IMR-90 (cell line): ENCODE measurements around the gene TRIM40. TPM values are rescaled to one million over a fixed set of nuclear protein-coding genes. Genes with fewer than 3 reads are reported as not detected.

Experiments used
- ATAC-seq: fragments of 200-7000 bp; cut with Tn5 transposase; 2 replicates; pipeline ENCODE4 v1.9.1; 2020; ENCODE audit warnings: low read depth, mild to moderate bottlenecking, moderate library complexity
- BruUV-seq: library from RNA; stranded (reverse); fragments of 400-500 nt; replicated peaks from 2 replicates; lab custom pipeline; 2021; lab: Mats Ljungman, UMichigan
- CTCF ChIA-PET: fragments of 300-600 bp; formaldehyde crosslinking; extraction: SDS; loops from one replicate; lab custom pipeline; 2021; ENCODE audit warnings: antibody characterized with exemption; lab: Yijun Ruan, JAX
- POLR2A ChIA-PET: fragments of 300-600 bp; sonication (Branson Sonifier 250); formaldehyde crosslinking; loops from one replicate; lab custom pipeline; 2022; ENCODE audit warnings: antibody characterized with exemption; ENCODE audit not compliant: unreplicated experiment; lab: Charles Lee
- DNase-seq: peaks from one replicate; pipeline ENCODE4 v3.0.0; 2013
- H2AFZ ChIP-seq: replicated peaks from 2 replicates; pipeline ENCODE3; 2013; ENCODE audit warnings: low read length, mild to moderate bottlenecking; ENCODE audit not compliant: poor library complexity
- H2AK5ac ChIP-seq: 2 replicates; pipeline ENCODE4 v1.6.1; 2013; ENCODE audit warnings: low read depth, low read length, inconsistent platforms
- H2AK9ac ChIP-seq: replicated peaks from 2 replicates; pipeline ENCODE3; 2013; ENCODE audit warnings: mild to moderate bottlenecking, low read depth, low read length, moderate library complexity; ENCODE audit not compliant: poor library complexity
- H2BK120ac ChIP-seq: 2 replicates; pipeline ENCODE4 v1.6.1; 2013; ENCODE audit warnings: low read depth, low read length, inconsistent platforms
- H2BK15ac ChIP-seq: 3 replicates; pipeline ENCODE4 v1.6.1; 2013; ENCODE audit warnings: low read depth, low read length, inconsistent platforms
- H2BK20ac ChIP-seq: 2 replicates; pipeline ENCODE4 v1.6.1; 2013; ENCODE audit warnings: low read depth, mild to moderate bottlenecking, inconsistent platforms, low read length, moderate library complexity
- H2BK5ac ChIP-seq: 2 replicates; pipeline ENCODE4 v1.6.1; 2013; ENCODE audit warnings: mild to moderate bottlenecking, low read depth, low read length, inconsistent platforms; ENCODE audit not compliant: poor library complexity, severe bottlenecking
- H3K14ac ChIP-seq: replicated peaks from 2 replicates; pipeline ENCODE4 v1.6.1; 2013; ENCODE audit warnings: low read depth, low read length, inconsistent platforms
- H3K18ac ChIP-seq: 2 replicates; pipeline ENCODE4 v1.6.1; 2013; ENCODE audit warnings: low read depth, low read length, control low read depth
- H3K23ac ChIP-seq: 2 replicates; pipeline ENCODE4 v1.6.1; 2013; ENCODE audit warnings: low read depth, low read length, inconsistent platforms
- H3K27ac ChIP-seq: 2 replicates; pipeline ENCODE4 v1.5.1; 2013; ENCODE audit warnings: mild to moderate bottlenecking, control low read depth, low read length; ENCODE audit not compliant: insufficient read depth
- H3K27me3 ChIP-seq: 2 replicates; pipeline ENCODE4 v1.6.1; 2013; ENCODE audit warnings: low read length; ENCODE audit not compliant: control insufficient read depth, insufficient read depth
- H3K36me3 ChIP-seq: 2 replicates; pipeline ENCODE4 v1.6.1; 2013; ENCODE audit warnings: low read length, mixed read lengths; ENCODE audit not compliant: control insufficient read depth, insufficient read depth
- H3K4ac ChIP-seq: 2 replicates; pipeline ENCODE4 v1.6.1; 2013; ENCODE audit warnings: low read depth, low read length, inconsistent platforms
- H3K4me1 ChIP-seq: 2 replicates; pipeline ENCODE4 v1.6.1; 2013; ENCODE audit warnings: low read length, mixed read lengths; ENCODE audit not compliant: control insufficient read depth, insufficient read depth
- H3K4me2 ChIP-seq: 2 replicates; pipeline ENCODE4 v1.6.1; 2013; ENCODE audit warnings: low read depth, mild to moderate bottlenecking, control low read depth, low read length, moderate library complexity
- H3K4me3 ChIP-seq: 2 replicates; pipeline ENCODE4 v1.5.1; 2013; ENCODE audit warnings: low read depth, mild to moderate bottlenecking, control low read depth, low read length, moderate library complexity; ENCODE audit not compliant: insufficient read depth
- H3K56ac ChIP-seq: 2 replicates; pipeline ENCODE4 v1.6.1; 2013; ENCODE audit warnings: low read length, inconsistent platforms; ENCODE audit not compliant: insufficient read depth; ENCODE audit errors: extremely low read depth
- H3K79me1 ChIP-seq, 2 experiments: 2 replicates each; pipeline ENCODE4 v1.6.1; 2013; ENCODE audit warnings: low read length in 2 of 2, inconsistent platforms in 1 of 2, low read depth in 1 of 2
- H3K9ac ChIP-seq: 2 replicates; pipeline ENCODE4 v1.6.1; 2013; ENCODE audit warnings: low read depth, low read length, control low read depth
- H3K9me1 ChIP-seq: 2 replicates; pipeline ENCODE4 v1.6.1; 2013; ENCODE audit warnings: low read length, inconsistent platforms; ENCODE audit not compliant: insufficient read depth
- H3K9me3 ChIP-seq: 2 replicates; pipeline ENCODE4 v1.6.1; 2013; ENCODE audit warnings: low read length; ENCODE audit not compliant: control insufficient read depth, insufficient read depth
- H4K20me1 ChIP-seq: 2 replicates; pipeline ENCODE4 v1.6.1; 2013; ENCODE audit warnings: low read length, inconsistent platforms; ENCODE audit not compliant: insufficient read depth
- H4K5ac ChIP-seq: 2 replicates; pipeline ENCODE4 v1.6.1; 2013; ENCODE audit warnings: mild to moderate bottlenecking, low read depth, low read length, control low read depth
- H4K8ac ChIP-seq, 2 experiments: 2 replicates each; pipeline ENCODE4 v1.6.1; 2013; ENCODE audit warnings: low read depth in 2 of 2, low read length in 2 of 2, control low read depth in 1 of 2, inconsistent platforms in 1 of 2
- H4K91ac ChIP-seq: 2 replicates; pipeline ENCODE4 v1.6.1; 2013; ENCODE audit warnings: low read depth, low read length, inconsistent platforms; ENCODE audit not compliant: insufficient read depth
- SMC3 ChIP-seq: fragments of 150-350 bp; IDR thresholded peaks from 2 replicates; pipeline ENCODE4 v1.6.1; 2016; ENCODE audit warnings: low read depth, mild to moderate bottlenecking, antibody characterized with exemption, low read length, moderate library complexity
- WGBS, 2 experiments: methylation state at CpG; one replicate each; pipeline versions ENCODE4 v1.1.5 to v1.1.7; 2013; ENCODE audit warnings: missing lambda C conversion rate in 2 of 2; ENCODE audit not compliant: insufficient read length in 1 of 2; ENCODE audit errors: extremely low coverage in 2 of 2; 5-methylcytosine and 5-hydroxymethylcytosine counted together
- dilution Hi-C: fragments of 300-500 bp; cut with HindIII; formaldehyde crosslinking; loops from one replicate; pipeline ENCODE4 v1.14.3; 2018; ENCODE audit warnings: low sequenced_read_pairs; ENCODE audit not compliant: unreplicated experiment
- in situ Hi-C: fragments of 300-500 bp; cut with MboI; formaldehyde crosslinking; loops from 3 replicates; pipeline ENCODE4 v1.14.3; 2019; ENCODE audit warnings: low sequenced_read_pairs, inconsistent platforms, mixed read lengths
- intact Hi-C: fragments of 100-400 bp; cut with micrococcal nuclease; formaldehyde crosslinking; loops from 2 replicates; pipeline ENCODE4 v1.10.0; 2022
- polyA plus RNA-seq, 3 experiments: library from polyadenylated mRNA; depleted of rRNA; stranded (reverse); fragments of >200 nt; gene quantifications; 2 replicates each; pipeline ENCODE4 v1.2.3, GENCODE V29; 2012; ENCODE audit warnings: low replicate concordance in 1 of 3
- total RNA-seq: library from RNA; depleted of rRNA; stranded (reverse); fragments of >200 nt; gene quantifications from 2 replicates; pipeline ENCODE4 v1.2.3, GENCODE V29; 2012
- TF ChIP-seq, protein P1 (sequence below): conservative IDR thresholded peaks from 2 replicates; pipeline ENCODE4 v1.5.1; 2012; ENCODE audit warnings: mild to moderate bottlenecking, low read depth, low read length, improper control_type of control experiment

The TRIM40 gene
- total and polyA plus RNA-seq, 2 of the 4 experiments (the other 2 are of a cell fraction): not detected

DNA sequence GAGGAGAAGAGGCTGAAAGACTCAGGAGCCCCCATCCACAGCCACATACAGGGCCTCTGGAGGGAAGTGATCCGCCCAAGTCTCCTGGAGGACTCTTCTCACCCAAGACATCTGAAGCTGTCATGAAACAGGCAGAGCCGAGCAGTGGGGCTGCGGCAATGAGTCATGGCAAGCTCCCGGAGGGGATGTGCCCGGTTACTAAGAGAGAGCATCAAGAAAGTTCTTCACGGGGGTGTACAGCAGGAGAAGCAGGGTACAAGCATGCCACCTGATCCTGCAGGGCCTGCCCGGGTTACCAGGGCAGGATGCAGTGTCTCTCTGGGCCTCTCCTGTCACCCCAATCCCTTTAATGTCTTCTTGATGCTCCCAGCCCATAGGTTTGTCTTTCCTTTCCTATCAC is 56.1 kb downstream of the TRIM40 start:
- H3K18ac ChIP-seq: no peak overlapping the region

More for the DNA sequence above, 56.1 kb downstream of the TRIM40 start:
- Histone ChIP-seq H2AK9ac (no peak overlapping the region), H3K9ac (no peak overlapping the region), H3K27me3 (no peaks in the 10 kb centered on the region), H3K9me3 (no peaks in the 10 kb centered on the region), H2BK15ac (no peak overlapping the region), H3K4me1 (peaks cover 2% of the 10 kb centered on the region; the same call in 1 of the 2 replicates), H2BK20ac (no peak overlapping the region), H4K20me1 (no peaks in the 10 kb centered on the region), H2BK5ac (no peak overlapping the region), H3K4me3 (no peak overlapping the region), H4K8ac (no peak overlapping the region), H4K5ac (no peak overlapping the region), H4K91ac (no peak overlapping the region), H3K4me2 (no peak overlapping the region), H2AK5ac (no peak overlapping the region), H3K4ac (no peak overlapping the region), H3K23ac (no peak overlapping the region), H2AFZ (no peak overlapping the region), H3K56ac (no peak overlapping the region), H3K9me1 (peaks cover 6% of the 10 kb centered on the region; the same call in 1 of the 2 replicates), H3K36me3 (peaks cover 40% of the 10 kb centered on the region), H3K79me1 (no peaks in the 10 kb centered on the region; a peak in 2 of 4 replicates), H2BK120ac (no peak overlapping the region), H3K27ac (no peak overlapping the region), H3K14ac (no peak overlapping the region)
- TF ChIP-seq, protein P1, sequence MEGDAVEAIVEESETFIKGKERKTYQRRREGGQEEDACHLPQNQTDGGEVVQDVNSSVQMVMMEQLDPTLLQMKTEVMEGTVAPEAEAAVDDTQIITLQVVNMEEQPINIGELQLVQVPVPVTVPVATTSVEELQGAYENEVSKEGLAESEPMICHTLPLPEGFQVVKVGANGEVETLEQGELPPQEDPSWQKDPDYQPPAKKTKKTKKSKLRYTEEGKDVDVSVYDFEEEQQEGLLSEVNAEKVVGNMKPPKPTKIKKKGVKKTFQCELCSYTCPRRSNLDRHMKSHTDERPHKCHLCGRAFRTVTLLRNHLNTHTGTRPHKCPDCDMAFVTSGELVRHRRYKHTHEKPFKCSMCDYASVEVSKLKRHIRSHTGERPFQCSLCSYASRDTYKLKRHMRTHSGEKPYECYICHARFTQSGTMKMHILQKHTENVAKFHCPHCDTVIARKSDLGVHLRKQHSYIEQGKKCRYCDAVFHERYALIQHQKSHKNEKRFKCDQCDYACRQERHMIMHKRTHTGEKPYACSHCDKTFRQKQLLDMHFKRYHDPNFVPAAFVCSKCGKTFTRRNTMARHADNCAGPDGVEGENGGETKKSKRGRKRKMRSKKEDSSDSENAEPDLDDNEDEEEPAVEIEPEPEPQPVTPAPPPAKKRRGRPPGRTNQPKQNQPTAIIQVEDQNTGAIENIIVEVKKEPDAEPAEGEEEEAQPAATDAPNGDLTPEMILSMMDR: no peak
- TF ChIP-seq SMC3: no peak
- ATAC-seq (peak; percentile 15; the same call in 1 of the 2 replicates), DNase-seq (no peak)
- POLR2A ChIA-PET: no interaction called here
- CTCF ChIA-PET: no interaction called here
- WGBS, 2 experiments: 83% methylated on average over 6 of the region's 7 CpGs; no CpG with 5 or more reads in 1 of the 2 experiments
- intact Hi-C loops: no loop called here
- in situ Hi-C loops: no loop called here
- BruUV-seq: no TSS peak
- dilution Hi-C loops: no loop called here
